ENCODE measurements around the gene CLVS2.

The CLVS2 gene

DNA sequence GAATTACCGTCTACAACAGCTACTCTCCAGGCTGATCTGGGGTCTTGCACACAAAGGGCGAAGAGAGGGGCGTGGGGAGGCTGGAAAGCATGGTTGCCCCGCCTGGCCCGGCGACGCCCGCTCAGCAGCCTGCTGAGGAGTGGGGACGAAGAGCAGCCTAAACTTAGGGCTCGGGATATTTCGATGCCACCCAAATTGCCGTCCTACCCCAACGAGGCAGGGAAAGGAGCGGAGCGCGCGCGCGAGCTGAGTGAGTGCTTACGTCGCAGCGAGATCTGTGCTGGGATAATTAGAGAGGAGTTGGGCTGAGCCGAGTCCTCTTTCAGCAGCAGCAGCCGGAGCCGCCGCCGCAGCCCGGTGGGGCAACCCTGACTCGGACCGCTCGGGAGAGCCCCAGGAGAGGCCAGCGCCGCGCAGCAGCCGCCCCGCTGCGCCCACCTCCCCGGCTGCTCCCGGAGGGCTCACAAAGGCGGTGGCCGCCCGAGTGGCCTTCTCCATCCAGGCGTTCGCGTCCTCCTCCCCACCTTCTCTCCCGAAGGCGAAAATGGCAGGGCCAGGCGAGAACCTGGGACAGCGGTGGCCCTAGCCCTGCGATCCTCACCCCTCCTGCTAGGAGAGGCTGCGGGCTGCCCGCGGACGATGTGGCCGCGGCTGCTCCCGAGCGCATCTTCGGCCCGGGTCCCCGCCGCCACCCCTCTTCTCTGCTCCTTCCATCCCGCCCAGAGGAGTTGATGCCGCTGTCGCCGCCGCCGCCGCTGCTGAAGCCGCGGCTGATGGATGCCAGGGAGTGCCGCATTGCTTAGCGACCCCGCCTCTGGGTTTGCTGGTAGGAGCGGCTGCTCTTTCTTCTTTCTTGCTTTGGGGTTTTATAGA is at the start of gene CLVS2:
Gene CLVS2, plus strand, starts transcription at position 315 of the 873 bp plus-strand sequence. CDS start 1,543 bp downstream, outside the sequence.
- no peak for DNase-seq

DNA sequence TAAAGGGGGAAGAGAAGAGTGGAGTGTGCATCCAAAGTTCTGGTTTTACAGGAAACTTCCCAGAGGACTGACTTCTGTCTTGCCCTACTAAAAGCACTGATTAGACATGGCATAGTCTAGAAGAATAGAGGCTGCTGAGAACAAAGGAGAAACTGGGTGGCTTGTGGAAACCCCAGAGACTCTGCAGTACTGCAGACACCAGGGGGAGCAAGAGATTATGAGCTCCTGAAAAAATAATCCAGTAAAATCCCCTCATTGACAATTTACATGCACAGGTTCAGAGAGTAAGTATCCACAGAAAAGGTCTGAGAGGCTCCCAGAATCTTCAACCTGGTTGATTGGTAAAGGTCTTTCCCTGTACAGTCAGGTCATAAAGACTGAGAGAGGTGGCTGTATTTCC is 48.7 kb upstream of the CLVS2 start:
- DNase-seq: no peak

GRCh38 chr6:122953766-122954165 is 42.3 kb upstream of the CLVS2 start:
- DNase-seq: no peak

DNA sequence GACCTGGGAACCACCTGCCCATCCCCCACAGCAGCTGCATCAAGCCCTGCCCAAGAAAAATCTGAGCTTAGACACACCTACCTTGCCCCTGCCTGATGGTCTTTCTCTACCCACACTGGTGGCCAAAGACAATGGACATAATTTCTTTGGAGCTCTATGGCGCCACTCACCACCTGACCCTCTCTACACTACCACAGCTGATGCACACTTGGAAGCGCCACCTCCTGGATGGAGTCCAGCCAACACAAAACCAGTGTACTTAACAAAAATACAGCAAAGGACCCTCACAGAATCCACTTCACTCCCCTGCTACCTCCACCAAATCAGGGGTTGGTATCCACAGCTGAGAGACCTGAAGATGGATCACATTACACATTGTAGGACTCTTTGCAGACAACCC is 39.7 kb upstream of the CLVS2 start:
- no peak for DNase-seq

DNA sequence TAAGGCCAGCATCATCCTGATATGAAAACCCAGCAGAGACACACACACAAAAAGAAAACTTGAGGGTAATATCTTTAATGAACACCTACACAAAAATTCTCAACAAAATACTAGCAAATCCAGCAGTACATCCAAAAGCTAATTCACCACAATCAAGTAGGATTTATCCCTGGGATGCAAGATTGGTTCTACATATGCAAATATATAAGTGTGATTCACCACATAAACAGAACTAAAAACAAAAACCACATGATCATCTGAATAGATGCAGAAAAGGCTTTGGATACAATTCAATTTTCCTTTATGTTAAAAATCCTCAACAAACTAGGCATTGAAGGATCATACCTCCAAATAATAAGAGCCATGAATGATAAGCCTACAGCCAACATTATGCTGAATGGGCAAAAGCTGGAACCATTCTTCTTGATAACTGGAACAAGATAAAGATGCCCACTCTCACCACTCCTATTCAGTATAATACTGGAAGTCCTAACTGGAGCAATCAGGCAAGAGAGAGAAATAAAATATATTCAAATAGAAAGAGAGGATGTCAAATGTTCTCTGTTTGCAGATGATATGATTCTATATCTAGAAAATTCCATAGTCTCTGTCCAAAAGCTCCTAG is 33.9 kb upstream of the CLVS2 start:
- no peak for DNase-seq

DNA sequence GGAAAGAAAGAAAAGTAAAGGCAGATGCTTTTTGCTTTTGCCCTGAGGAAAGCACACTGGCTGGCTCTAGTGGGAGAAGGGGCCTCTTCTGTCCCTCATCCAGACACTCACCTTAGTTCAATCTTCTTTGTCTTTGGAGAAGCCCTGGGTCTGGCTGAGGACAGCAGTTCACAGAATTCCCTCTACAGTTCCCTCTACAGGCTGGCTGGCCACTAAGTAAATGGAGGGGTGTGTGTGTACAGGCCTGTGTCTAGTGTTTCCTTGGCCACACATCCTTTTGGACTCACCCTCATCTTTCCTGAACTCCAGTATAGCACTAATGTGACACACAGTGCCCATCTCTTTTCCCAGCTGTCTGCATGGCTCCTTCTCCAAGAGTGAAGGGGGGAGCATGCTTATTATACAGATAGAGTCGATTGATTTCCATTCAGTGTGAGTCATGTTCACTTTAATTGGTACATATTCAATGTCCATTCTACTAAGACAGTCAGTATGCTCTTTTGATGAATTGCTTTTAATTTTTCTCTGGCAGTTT is 26.0 kb upstream of the CLVS2 start:
- no peak for DNase-seq

DNA sequence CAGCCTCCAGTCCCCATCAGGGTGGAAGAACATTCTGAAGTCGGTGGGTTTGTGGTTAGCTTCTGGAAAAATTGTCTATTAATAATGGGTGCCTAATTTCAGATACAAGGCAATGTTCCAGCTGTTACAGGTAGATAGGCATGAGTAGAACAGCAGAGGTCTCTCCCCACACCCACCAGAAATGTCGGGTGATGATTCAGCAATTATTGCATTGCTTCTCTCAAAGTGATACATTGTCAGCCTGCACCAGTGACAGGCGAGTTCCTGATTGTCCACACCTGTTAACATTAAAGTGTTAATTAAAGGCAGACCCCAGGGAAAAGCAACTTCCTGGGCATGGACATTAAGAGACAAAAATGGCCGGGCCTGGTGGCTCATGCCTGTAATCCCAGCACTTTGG is 18.9 kb upstream of the CLVS2 start:
- DNase-seq: no peak

- DNase-seq: no peak
These were observed 11.6 kb upstream of the CLVS2 start for GRCh38 chr6:122984393-122984792.

- no peak for DNase-seq
These were observed 1.8 kb upstream of the CLVS2 start for GRCh38 chr6:122994256-122994655.

GRCh38 chr6:122996794-122997505 is 915 bp downstream of the CLVS2 start:
- no peak for DNase-seq

- DNase-seq: no peak
These were observed 1.6 kb downstream of the CLVS2 start for GRCh38 chr6:122997541-122998150.

- DNase-seq: no peak
These were observed 2.5 kb downstream of the CLVS2 start for GRCh38 chr6:122998403-122998975.

DNA sequence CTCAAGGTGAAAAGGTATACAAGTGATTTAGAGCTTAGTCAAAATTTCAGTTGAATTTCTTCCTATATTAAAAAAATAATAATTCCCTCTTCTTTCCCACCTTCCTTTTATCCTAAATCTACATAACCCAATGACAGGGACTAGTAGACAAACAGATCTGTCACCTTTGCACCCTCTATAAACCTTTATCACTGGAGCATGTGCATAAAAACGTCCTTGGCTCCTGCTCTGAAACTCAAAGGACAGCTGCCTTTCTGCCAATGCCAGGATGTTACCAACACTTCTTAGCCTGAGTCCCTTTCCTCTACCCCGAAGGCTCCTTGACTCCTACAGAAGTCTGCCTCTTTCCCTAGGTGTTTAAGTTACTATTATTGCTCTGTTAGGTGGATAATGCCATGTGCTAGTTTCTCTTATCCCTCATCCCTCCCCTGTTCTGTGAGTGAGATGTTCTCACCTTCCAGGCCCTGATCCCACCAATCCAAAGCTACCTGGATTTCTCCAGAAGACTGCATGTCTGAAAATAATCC is 4.3 kb downstream of the CLVS2 start:
- no peak for DNase-seq

GRCh38 chr6:123001540-123001939 is 5.5 kb downstream of the CLVS2 start:
- DNase-seq: no peak

DNA sequence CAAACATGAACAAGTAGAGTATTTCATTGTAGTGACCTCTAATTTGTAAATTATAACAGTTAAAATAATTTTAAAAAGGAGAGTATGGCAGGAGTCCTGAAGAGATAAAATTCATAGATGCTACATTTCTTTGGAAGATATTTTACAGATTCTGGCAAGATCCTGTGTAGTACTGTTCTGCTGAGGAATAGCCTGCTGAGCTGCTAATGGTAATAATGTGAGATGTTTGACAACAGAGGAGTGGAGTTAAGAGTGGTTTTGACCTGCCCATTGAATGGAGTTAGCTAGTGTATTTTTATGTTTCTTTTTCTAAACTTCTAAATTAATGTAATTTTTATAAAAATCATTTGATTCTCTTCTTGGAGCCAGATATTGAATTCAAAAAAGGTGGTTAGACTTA is 11.8 kb downstream of the CLVS2 start:
- DNase-seq: no peak

DNA sequence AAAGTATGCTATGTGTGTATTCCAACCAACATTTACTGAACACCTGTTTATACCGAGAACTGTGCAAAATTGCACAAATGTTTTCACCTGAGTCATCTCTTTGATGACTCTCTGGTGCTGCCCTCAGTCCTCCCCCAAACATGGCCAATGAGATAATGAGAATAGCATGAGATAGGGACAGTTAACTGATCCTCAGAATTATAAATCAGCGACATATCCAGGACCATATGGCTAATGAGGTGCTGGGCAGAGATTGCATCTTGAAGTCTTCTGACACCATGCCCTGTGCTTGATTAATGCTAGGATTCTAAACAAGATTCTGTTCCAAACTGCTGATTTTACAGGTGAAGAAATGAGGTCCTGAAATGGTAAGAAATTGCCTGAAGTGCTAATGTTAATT is 13.0 kb downstream of the CLVS2 start:
- no peak for DNase-seq

DNA sequence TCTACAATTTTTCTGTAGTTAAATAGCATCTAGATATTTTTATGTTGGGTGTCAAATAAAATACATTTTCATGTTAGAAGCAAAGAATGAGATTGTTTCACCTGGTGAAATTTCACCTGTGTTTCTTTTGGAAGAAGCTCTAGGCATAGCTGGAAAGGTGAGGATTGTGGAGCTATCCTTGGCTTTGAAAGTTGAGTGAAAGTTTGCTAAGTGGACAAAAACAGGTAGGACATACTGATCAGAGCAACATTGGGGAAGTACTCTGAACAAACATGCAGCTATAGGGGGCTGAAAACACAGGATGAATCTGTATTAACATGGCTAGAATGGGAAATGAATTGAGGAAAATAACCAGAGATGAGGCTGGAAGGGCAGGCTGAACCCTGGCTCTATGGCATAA is 18.8 kb downstream of the CLVS2 start:
- no peak for DNase-seq

- DNase-seq: no peak
These were observed 20.5 kb downstream of the CLVS2 start for GRCh38 chr6:123016431-123017103.

DNA sequence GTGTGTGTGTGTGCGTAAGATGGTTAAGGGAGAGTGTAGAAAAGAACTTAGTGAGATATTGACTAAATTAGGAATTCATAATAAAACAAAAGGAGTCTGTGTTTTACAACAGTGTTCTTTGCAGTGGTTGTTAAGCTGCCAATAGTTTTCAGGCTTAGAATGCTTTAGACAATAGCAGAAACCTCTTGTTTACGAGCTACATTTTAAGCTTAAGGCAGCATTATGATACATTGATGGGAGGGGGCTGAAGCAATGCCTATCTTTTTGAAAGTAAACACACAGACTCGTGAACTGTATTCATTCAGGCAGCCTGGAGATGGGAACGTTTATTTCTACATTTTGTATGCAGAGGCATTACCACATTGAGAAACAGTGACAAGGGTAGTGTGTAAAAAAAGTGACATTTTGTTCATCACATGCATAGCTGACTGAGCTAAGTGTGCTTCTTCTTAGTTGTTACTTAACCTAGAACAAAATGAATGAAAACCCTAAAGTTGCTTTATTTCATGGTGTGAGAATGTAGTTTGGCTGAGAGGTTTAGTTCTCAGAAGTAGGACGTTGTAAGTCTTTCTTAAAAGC is 21.2 kb downstream of the CLVS2 start:
- no peak for DNase-seq

DNA sequence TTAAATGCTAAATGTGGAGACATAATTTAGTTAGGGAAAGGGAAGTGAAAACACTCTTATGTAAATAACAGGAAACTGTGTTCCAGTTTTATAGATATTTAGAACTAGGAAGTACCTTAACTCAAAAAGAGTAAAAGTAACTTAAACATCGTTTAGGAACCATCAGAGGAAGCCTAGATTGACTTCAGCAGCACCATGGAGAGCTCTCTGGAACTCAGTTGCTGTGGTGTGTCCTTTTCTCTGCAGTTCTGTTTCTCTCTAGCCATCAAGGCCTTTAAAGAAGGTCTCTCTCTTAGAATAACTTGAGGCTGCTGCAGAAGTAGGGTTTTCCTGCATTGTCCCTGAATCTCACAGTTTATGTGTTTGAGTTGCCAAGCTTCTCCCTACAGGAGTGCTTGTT is 26.9 kb downstream of the CLVS2 start:
- DNase-seq: no peak

DNA sequence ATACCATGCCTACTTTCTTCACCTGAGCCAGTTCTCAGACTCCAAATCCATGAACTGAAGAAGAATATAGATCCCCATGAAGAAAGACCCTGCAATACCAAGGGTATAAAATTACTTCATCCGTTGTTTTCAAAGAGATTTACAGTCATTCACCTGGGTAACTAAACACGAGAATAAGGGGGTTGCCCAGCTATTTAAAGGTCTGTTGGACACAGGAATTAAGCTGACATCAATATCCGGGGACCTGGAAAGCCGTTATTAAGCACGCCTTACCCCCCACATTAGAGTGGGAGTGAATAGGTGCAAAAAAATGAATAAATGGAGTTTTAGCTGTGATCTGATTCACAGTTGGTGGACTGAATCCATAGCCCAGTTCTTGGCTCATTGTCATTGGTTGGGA is 28.9 kb downstream of the CLVS2 start:
- no peak for DNase-seq

DNA sequence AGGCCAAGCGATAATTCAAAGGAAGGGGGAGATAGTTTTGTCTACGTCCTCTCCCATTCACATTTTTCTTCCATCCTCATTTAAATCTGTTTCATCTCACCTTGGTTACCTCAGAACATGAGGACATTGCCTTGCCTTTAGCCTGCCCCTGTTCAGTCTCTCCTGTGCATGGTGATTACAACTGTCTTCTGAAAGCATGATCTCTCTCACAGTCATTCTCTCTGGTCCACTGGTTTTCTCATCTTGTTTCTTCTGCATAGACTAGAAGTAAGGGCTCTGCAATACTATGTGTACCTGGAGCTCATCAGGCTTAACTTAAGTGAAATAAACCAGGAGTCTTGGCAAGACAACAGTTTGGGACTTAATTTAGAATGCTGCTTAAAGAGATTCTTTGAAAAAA is 31.4 kb downstream of the CLVS2 start:
- no peak for DNase-seq
